NB4 (cell line): ENCODE results near the gene MGAT3.

Experiments
- POLR2A ChIP-seq: IDR thresholded peaks from 2 replicates; pipeline ENCODE4 v1.6.1; 2011; ENCODE audit warnings: mild to moderate bottlenecking; ENCODE audit not compliant: insufficient read length; ENCODE audit errors: extremely low read depth
- TF ChIP-seq, protein P1 (sequence below): IDR thresholded peaks from one replicate; pipeline ENCODE4 v1.5.1; 2012; ENCODE audit warnings: low read depth, low read length

DNA sequence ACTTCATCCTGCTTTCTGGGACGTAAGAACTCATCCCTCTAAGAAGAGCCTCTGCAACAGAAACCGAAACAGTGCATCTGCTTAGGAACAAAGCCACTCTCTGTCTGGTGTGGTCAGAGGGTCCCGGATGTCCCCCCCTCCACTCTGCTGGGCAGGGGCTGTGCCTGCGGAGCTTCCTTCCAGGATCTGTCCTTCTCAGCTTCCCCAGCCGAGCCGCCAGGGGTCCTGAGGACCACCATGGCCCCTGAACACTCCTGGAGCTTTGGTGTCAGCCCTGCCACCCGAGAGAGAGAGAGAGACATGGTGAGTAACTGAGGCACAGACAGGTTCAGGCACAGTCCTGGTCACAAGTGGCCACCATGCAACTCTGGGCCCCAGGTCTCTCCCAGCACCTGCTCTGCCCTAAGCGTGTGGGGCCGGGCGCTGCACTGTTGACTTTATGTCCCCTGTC, 24.4 kb upstream of the MGAT3 start:
- TF ChIP-seq, protein P1, sequence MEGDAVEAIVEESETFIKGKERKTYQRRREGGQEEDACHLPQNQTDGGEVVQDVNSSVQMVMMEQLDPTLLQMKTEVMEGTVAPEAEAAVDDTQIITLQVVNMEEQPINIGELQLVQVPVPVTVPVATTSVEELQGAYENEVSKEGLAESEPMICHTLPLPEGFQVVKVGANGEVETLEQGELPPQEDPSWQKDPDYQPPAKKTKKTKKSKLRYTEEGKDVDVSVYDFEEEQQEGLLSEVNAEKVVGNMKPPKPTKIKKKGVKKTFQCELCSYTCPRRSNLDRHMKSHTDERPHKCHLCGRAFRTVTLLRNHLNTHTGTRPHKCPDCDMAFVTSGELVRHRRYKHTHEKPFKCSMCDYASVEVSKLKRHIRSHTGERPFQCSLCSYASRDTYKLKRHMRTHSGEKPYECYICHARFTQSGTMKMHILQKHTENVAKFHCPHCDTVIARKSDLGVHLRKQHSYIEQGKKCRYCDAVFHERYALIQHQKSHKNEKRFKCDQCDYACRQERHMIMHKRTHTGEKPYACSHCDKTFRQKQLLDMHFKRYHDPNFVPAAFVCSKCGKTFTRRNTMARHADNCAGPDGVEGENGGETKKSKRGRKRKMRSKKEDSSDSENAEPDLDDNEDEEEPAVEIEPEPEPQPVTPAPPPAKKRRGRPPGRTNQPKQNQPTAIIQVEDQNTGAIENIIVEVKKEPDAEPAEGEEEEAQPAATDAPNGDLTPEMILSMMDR: no peak
- TF ChIP-seq POLR2A: no peak
